ENCODE data around the gene EMB. TPM values are rescaled to one million over a fixed set of nuclear protein-coding genes. Genes with fewer than 3 reads are reported as not detected.
"Not testable (repeated sequence)": the region's sequence is repeated elsewhere in the genome, so short reads cannot be mapped to it uniquely, and the experiment has no call there.

Gene EMB
- total RNA-seq, 1 donor from 2014 or later, result 19.7 TPM

DNA sequence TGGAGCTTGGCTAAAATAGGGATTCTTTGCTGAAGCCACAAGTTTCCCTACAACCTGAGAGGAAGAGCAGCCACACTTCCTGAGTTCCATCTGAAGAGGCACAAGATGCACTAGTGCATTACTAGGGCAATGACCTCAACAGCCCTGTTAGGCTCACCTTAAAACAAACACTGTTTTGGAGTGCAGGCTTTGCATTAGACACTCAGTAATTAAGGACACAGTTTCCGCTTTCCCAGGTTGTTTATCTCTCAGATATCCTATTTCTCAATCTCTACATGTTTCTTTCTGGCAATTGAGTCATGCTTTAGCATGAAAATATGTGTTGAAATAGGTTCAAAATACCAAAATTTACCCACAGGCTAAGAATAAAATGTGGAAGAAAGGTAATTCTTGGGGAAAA, 34.2 kb downstream of the EMB start:
- TF ChIP-seq, protein P1, sequence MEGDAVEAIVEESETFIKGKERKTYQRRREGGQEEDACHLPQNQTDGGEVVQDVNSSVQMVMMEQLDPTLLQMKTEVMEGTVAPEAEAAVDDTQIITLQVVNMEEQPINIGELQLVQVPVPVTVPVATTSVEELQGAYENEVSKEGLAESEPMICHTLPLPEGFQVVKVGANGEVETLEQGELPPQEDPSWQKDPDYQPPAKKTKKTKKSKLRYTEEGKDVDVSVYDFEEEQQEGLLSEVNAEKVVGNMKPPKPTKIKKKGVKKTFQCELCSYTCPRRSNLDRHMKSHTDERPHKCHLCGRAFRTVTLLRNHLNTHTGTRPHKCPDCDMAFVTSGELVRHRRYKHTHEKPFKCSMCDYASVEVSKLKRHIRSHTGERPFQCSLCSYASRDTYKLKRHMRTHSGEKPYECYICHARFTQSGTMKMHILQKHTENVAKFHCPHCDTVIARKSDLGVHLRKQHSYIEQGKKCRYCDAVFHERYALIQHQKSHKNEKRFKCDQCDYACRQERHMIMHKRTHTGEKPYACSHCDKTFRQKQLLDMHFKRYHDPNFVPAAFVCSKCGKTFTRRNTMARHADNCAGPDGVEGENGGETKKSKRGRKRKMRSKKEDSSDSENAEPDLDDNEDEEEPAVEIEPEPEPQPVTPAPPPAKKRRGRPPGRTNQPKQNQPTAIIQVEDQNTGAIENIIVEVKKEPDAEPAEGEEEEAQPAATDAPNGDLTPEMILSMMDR (IDR thresholded peaks at IDR 0.05; ENCODE audit: partially characterized antibody, unreplicated experiment), result no peak
- H3K4me3 Mint-ChIP-seq (ENCODE audit: unreplicated experiment), result no peak overlapping the region
- H3K27ac Mint-ChIP-seq (ENCODE audit: unreplicated experiment), result no peak overlapping the region
- no peaks in the 10 kb centered on the region for H3K36me3 Mint-ChIP-seq (ENCODE audit: unreplicated experiment)
- no peaks in the 10 kb centered on the region for H3K4me1 Mint-ChIP-seq (ENCODE audit: low read depth, unreplicated experiment)
- H3K27me3 Mint-ChIP-seq (ENCODE audit: unreplicated experiment), result no peaks in the 10 kb centered on the region
- no peak for DNase-seq
- no peaks in the 10 kb centered on the region for H3K9me3 Mint-ChIP-seq (ENCODE audit: unreplicated experiment)

DNA sequence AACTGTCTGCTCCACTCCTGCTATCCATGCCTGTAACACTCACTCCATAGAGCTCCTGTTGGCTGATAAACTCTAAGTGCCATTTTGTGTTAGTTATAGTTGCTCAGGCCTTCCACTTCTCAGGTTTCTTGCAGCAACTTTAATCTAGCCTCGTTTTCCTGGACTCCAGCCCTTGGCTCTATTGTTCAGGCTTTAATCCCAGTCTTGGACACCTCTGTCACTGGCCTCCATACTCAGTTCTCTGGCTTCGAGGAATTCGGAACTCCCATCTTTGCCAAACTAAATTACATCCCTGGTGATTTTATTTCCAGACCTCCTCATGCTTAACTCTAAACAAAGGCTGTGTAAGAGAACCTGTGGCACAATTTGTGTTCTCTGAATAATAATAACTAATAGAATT, 39.8 kb downstream of the EMB start:
- TF ChIP-seq, protein P1 (IDR thresholded peaks at IDR 0.05; ENCODE audit: partially characterized antibody, unreplicated experiment), result no peak
- no peak for DNase-seq
- Mint-ChIP-seq H3K27ac (ENCODE audit: unreplicated experiment) (no peak overlapping the region), H3K4me1 (ENCODE audit: low read depth, unreplicated experiment) (no peaks in the 10 kb centered on the region), H3K9me3 (ENCODE audit: unreplicated experiment) (no peaks in the 10 kb centered on the region), H3K4me3 (ENCODE audit: unreplicated experiment) (no peak overlapping the region), H3K27me3 (ENCODE audit: unreplicated experiment) (no peaks in the 10 kb centered on the region), H3K36me3 (ENCODE audit: unreplicated experiment) (no peaks in the 10 kb centered on the region)

DNA sequence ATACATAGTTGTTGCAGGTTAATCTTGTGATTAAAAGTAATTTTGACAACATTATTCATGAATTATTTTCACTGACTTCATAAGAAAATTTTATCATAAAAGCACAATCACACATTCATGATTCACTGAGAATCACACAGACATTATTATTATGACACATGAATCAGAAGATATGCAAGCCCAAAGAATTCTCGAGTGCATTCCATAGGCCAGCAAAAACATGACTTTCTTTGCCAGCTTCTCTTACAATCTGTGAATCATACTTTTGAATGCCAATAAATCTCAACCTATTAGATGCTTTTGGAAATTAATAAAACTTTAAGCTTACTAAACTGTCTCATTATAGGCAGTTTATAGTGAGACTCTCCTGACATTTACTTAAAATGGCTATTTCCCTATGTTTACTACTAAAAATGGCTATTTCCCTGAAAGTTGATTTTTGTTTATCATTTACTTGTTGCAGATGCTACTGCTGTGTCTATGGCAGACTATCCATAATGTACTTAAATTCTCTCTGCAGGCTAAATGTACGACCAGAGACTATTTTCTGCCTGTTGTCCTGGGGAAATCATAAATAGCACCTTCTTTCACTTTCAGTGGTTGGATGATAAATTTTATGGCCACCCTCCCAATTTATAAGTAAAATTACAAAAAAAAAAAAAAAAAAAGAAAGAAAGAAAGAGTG, 47.0 kb downstream of the EMB start:
- H3K27ac Mint-ChIP-seq (ENCODE audit: unreplicated experiment); H3K9me3 Mint-ChIP-seq (ENCODE audit: unreplicated experiment); H3K4me3 Mint-ChIP-seq (ENCODE audit: unreplicated experiment); H3K4me1 Mint-ChIP-seq (ENCODE audit: low read depth, unreplicated experiment); H3K27me3 Mint-ChIP-seq (ENCODE audit: unreplicated experiment); DNase-seq; H3K36me3 Mint-ChIP-seq (ENCODE audit: unreplicated experiment): not testable (repeated sequence)

DNA sequence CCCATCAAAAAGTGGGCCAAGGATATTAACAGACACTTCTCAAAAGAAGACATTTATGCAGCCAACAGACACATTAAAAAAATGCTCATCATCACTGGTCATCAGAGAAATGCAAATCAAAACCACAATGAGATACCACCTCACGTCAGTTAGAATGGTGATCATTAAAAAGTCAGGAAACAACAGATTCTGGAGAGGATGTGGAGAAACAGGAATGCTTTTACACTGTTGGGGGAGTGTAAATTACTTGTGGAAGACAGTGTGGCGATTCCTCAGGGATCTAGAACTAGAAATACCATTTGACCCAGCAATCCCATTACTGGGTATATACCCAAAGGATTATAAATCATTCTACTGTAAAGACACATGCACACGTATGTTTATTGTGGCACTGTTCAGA, 48.8 kb downstream of the EMB start:
- H3K36me3 Mint-ChIP-seq (ENCODE audit: unreplicated experiment); H3K4me1 Mint-ChIP-seq (ENCODE audit: low read depth, unreplicated experiment); H3K9me3 Mint-ChIP-seq (ENCODE audit: unreplicated experiment): not testable (repeated sequence)

DNA sequence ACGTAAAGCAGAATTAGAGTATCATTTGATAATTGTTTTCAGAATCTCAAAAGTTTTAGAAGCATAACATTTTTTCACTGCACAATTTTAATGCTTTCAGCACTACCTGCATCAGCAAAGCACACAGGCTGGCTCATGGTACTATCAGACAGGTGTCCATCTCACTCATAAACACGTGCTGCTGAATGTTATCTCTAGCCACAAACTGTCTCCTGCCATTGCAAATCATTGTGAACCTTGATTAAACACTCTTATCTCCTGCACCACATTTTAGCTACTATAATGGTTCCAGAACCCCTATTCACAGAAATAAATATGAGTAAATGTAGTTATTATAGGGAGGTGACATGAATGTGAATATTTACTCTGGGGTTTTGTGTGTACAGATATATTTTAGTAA, 56.7 kb downstream of the EMB start:
- not testable (repeated sequence) for H3K36me3 Mint-ChIP-seq (ENCODE audit: unreplicated experiment); DNase-seq; H3K4me1 Mint-ChIP-seq (ENCODE audit: low read depth, unreplicated experiment); H3K4me3 Mint-ChIP-seq (ENCODE audit: unreplicated experiment); H3K27ac Mint-ChIP-seq (ENCODE audit: unreplicated experiment); H3K9me3 Mint-ChIP-seq (ENCODE audit: unreplicated experiment); H3K27me3 Mint-ChIP-seq (ENCODE audit: unreplicated experiment)

More for the DNA sequence above, 48.8 kb downstream of the EMB start:
- not testable (repeated sequence) for H3K4me3 Mint-ChIP-seq (ENCODE audit: unreplicated experiment); DNase-seq; H3K27me3 Mint-ChIP-seq (ENCODE audit: unreplicated experiment); H3K27ac Mint-ChIP-seq (ENCODE audit: unreplicated experiment)

DNA sequence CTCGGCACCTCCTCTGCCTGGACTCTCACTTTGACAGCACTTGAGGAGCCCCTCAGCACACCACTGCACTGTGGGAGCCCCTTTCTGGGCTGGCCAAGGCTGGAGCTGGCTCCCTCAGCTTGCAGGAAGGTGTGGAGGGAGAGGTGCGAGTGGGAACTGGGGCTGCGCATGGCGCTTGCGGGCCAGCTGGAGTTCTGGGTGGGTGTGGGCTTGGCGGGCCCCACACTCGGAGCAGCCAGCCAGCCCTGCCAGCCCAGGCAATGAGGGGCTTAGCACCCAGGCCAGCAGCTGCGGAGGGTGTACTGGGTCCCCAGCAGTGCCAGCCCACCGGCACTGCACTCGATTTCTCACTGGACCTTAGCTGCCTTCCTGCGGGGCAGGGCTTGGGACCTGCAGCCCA, 64.4 kb downstream of the EMB start:
- H3K4me1 Mint-ChIP-seq (ENCODE audit: low read depth, unreplicated experiment); DNase-seq; H3K27ac Mint-ChIP-seq (ENCODE audit: unreplicated experiment); H3K27me3 Mint-ChIP-seq (ENCODE audit: unreplicated experiment); H3K4me3 Mint-ChIP-seq (ENCODE audit: unreplicated experiment); H3K36me3 Mint-ChIP-seq (ENCODE audit: unreplicated experiment); H3K9me3 Mint-ChIP-seq (ENCODE audit: unreplicated experiment): not testable (repeated sequence)

DNA sequence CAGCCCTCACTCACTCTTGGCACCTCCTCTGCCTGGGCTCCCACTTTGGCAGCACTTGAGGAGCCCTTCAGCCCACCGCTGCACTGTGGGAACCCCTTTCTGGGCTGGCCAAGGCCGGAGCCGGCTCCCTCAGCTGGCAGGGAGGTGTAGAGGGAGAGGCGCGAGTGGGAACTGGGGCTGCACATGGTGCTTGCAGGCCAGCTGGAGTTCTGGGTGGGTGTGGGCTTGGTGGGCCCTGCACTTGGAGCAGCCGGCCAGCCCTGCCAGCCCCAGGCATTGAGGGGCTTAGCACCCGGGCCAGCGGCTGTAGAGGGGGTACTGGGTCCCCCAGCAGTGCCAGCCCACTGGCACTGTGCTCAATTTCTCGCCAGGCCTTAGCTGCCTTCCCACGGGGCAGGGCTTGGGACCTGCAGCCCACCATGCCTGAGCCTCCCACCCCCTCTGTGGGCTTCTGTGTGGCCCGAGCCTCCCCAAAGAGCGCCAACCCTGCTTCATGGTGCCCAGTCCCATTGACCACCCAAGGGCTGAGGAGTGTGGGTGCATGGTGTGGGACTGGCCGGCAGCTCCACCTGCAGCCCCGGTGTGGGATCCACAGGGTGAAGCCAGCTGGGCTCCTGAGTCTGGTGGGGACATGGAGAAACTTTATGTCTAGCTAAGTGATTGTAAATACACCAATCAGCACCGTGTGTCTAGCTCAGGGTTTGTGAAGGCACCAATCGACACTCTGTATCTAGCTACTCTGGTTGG, 71.6 kb downstream of the EMB start:
- peaks cover 16% of the 10 kb centered on the region for H3K9me3 Mint-ChIP-seq (ENCODE audit: unreplicated experiment)

More for the DNA sequence above, 71.6 kb downstream of the EMB start:
- not testable (repeated sequence) for H3K4me1 Mint-ChIP-seq (ENCODE audit: low read depth, unreplicated experiment); H3K4me3 Mint-ChIP-seq (ENCODE audit: unreplicated experiment); H3K27me3 Mint-ChIP-seq (ENCODE audit: unreplicated experiment); DNase-seq; H3K27ac Mint-ChIP-seq (ENCODE audit: unreplicated experiment)
- H3K36me3 Mint-ChIP-seq (ENCODE audit: unreplicated experiment), result peaks cover 15% of the 10 kb centered on the region

Measured in glutamatergic neuron (in vitro differentiated cells).